NCI-H1092 treated with DMSO at 0.1 percent for 48 hours (cell line): ENCODE data around the gene C10orf62.
"Not testable (repeated sequence)": the region's sequence is repeated elsewhere in the genome, so short reads cannot be mapped to it uniquely, and the experiment has no call there.

Experiments used
- DNase-seq: peaks from one replicate; lab custom pipeline; 2025; lab: John Stamatoyannopoulos, UW

The C10orf62 gene

DNA sequence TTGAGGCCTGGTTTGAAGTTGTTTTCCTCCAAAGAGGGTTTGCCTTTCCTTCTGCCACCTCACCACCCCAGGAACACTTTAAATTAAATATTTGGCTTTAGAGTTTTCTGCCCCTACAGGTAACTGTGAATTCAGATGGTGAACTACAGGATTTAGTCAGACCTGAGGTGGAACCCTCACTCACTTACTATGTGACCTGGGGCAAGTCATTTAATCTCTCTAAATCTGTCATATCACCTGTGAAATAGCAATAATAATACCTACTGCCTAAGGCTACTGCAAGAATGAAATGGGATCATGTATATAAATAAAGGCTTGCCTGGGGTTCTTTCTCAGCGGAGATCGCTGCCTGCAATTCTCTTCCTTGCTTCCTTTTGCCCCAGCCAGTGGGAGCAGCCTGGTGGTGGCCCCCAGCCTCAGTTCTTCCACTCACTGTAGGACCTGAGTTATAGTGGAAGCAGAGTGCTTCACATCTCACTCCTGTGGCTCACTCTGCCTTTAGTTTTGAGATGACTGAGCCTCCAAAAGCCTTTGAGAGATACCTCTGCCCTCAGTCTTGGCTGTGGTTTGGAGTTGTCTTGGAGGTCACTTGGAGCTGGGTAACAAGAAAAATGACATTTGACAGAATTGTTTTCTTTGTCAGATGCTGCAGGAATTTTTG lies 23.1 kb upstream of the C10orf62 start:
- no peak for DNase-seq

DNA sequence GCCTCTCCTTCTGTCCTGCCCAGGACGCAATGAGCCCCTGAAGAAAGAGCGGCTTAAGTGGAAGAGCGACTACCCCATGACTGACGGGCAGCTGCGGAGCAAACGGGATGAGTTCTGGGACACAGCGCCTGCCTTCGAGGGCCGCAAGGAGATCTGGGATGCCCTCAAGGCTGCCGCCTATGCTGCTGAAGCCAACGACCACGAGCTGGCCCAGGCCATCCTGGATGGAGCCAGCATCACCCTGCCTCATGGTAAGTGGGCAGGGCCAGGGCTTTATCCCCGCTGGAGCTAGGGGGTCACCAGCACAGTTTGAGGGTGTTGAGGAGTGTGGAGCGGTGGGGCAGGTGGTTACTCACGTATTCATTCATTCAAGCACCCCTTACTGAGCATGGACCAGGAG lies 21.6 kb upstream of the C10orf62 start:
- no peak for DNase-seq

DNA sequence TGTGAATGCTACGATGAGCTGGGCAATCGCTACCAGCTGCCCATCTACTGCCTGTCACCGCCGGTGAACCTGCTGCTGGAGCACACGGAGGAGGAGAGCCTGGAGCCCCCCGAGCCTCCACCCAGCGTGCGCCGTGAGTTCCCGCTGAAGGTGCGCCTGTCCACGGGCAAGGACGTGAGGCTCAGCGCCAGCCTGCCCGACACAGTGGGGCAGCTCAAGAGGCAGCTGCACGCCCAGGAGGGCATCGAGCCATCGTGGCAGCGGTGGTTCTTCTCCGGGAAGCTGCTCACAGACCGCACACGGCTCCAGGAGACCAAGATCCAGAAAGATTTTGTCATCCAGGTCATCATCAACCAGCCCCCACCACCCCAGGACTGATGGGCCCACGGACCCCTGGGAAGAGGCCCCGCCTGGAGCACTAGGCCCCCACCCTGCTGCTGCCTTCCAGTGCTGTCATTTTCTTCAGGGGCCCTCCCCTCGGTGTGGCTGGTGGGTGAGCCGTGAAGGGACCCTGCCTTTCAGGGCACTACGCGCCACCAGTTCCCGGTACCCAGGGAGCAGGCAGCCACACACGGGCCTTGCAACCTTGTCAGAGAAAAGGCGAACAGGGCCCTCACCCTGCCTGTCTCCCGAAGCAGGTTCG lies 19.3 kb upstream of the C10orf62 start:
- DNase-seq, result no peak

DNA sequence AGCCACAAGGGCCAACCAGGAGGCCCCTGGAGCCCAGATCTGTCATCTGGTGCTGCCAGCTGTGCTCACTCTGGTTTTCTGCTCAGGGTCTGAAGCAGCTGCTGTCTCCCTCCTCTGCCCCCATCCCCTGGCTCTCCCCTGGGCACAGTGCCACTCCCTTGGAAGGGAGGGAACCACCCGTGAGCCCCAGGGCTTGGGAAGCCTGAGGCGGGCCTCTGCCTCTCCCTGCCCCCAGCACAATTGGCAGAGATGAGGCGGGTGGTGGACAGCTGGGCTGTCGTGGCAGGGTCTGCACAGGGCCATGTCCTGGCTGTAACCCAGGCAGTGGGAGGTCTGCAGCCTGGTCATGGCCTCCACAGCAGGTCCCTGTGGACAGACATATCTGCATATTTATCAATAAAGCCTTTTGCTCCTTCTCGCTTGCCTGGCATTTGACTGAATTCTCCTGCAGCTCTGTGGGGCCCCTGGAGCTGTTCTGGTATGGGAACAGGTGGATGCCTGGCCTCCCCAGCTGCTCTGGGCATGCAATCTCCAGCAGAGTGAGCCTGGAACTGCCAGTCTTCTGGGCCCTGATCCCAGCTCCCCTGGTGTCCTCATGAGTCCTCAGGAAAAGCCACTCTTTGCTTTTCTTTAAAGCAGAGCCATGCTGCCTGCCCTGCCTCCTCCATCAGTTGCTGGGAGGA lies 18.6 kb upstream of the C10orf62 start:
- no peak for DNase-seq

DNA sequence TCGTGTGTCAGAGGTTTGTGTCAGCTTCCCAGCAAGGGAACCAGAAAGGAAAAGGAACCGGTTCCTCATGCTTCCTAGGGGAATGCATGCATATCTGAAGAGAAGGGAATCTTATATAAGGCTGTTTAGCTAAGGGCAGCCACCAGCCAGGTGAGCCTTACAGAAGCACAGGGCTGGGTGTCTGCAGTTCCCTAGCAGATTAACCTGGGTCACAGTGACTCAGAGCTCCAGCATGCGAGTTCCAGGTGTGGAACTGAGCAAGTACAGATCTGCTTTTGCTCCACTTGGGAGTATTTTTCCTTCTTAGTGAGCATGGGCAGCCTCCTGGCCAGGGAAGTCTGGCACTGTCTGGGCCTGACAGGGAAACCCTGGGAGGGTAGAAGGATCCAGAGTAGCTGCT lies 17.9 kb upstream of the C10orf62 start:
- no peak for DNase-seq

DNA sequence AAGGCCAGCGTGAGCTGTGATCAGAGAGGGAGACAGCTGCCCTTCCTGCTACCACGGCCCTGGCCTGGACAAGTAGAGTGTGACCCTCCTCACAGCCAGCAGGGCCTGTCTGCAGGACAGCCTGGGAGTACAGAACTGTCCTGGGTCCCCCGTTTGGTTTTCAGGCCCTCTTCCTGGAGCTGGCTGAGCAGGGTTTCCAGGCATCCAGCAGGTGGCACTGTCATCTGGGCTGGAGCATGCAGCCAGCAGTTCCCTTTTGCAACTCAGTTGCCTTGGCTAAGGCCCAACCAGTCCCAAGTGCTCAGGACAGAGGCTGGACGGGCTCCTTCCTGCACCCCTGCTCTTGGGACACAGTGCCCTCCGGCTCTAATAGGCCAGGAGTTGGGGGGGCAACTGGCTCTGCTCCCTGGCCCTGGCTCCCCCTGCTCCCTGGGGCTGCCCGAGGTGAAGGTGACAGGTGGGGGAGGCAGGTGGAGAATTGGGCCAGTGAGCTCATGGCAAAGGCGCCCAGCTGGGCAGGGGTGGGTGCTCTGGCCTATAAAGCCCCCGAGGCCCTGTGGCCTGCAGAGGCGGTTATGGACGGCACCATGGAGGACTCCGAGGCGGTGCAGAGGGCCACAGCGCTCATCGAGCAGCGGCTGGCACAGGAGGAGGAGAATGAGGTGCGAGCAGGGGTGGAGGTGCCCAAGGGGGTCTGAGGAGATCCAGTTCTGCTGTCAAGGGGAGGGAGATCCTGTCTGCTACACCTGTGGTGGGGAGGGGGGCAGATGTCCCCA lies 17.1 kb upstream of the C10orf62 start, which contains the start of gene ANKRD2:
Gene ANKRD2 (plus strand): TSS at position 566 of the 776 bp plus-strand sequence. CDS start 10 bp downstream, at position 576.
- peak; percentile 30 for DNase-seq

DNA sequence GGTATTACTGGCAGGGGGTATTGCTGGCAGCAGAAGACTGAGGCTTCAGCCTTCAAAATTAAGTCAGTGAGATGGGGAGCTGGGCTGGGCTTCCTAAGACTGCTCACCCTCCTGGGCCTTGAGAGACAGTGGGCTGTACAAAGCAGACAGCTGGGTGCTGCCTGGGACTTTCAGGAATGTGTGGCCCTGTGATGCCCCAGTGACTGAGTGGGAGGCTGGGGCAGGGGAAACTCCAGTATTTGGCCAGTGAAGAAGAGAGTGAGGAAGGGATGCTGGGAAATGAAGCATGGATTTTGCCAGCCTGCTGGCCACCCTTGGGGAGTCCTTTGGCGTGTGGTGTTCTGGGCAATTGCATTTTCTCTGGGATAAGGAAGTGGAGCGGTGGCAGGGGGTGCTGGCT lies 16.5 kb upstream of the C10orf62 start:
- no peak for DNase-seq

DNA sequence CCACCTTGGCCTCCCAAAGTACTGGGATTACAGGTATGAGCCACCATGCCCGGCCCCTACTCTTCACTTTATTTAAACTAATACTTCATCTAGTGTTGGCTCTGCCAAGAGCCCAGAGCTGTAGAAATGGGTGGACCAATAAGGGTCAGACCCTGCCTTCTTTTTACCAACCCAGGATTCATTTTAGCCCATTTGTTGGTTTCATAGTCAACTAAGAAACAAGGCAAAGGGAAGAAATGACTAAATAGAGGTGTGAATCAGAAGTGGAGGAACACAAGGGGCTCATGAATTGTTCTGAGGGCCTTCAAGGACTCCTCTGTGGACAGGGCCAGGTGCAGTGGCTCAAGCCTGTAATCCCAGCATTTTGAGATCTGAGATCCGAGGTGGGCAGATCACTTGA lies 15.8 kb upstream of the C10orf62 start:
- no peak for DNase-seq

DNA sequence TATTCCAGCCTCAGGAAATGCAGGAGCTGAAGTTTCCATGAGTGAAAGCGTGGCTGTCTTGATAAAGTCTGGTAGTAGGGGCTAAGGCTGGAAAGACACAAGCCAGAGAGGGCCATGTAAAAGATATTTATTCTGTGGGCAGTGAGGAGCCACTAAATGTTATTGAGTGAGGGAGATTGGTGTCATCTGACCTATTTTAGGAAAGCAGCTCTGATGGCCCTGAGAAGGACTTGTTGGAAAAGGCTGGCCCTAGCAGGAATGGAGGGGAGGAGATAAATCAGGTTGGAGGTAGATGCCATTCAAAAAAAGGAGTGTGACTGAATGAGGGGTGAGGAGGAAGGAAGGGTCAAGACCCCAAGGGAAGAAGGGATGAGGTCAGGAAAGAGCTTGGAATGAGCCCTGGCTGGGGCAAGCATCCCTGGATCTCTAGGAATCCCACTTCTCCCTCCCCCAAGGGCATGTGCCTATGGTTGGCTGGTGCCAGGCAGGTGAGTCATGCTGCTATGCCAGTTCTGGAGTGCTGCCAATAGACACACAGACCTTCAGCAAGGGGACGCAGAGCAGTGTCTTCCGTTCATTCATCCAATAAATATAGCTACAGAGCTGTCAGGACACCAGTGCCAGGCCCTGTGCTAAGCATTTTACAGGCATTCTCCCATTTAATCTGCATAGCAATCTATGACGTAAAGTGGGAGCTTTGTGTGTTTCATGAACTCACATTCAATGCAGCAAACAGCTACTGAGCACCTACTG lies 15.0 kb upstream of the C10orf62 start:
- DNase-seq, result peak; percentile 8

DNA sequence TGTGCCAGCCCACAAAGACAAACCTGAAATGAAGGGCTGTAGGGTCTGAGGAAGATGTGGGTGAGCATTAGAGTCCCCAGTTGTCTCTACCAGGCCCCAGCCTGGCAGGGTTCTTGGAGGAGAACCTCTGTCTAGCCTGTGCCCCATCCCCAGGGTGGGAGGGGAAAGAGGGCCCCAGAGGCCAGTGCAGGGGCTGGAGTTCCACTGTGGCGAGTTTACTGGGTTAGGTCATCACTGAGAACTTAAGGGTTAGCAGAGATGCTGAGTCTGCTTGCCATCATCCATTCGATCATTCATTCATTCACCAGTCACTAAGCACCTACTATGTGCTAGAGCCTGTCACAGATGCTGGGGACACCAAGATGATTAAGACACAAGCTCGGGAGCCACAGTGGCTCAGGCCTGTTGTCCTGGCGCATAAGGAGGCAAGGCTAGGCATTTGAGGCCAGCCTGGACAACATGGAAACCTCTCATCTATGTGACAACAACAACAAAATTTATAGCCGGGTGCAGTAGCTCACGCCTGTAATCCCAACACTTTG lies 14.3 kb upstream of the C10orf62 start:
- no peak for DNase-seq

DNA sequence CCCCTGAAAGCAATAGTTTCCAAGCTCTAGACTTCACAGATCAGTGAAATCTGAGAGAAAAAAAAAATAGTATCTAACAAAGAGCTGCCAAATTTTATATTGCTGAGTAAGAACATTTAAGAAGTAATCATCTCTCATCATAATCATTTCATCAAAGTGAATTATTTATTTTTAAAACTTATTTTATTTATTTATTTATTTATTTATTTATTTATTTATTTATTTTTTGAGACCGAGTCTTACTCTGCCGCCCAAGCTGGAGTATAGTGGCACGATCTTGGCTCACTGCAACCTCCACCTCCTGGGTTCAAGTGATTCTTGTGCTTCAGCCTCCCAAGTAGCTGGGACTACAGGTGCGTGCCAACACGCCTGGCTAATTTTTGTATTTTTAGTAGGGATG lies 13.0 kb upstream of the C10orf62 start:
- not testable (repeated sequence) for DNase-seq

DNA sequence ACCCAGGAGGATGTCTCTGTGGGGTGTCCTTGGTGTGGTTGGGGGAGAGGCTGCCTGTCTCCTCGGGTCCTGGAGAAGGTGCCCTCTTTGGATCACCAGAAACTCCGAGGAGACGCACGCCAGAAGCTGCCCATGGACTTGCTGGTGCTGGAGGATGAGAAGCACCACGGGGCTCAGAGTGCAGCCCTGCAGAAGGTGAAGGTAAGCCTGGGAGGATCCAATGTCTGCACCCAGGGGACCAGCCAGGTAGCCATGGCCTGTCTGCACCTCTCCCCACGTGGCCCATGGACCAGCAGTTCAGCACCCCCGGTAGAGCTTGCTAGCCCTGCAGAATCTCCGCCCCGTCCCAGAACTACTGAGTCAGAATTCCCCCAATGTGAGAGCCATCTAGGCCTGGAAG lies 11.8 kb upstream of the C10orf62 start:
- no peak for DNase-seq

DNA sequence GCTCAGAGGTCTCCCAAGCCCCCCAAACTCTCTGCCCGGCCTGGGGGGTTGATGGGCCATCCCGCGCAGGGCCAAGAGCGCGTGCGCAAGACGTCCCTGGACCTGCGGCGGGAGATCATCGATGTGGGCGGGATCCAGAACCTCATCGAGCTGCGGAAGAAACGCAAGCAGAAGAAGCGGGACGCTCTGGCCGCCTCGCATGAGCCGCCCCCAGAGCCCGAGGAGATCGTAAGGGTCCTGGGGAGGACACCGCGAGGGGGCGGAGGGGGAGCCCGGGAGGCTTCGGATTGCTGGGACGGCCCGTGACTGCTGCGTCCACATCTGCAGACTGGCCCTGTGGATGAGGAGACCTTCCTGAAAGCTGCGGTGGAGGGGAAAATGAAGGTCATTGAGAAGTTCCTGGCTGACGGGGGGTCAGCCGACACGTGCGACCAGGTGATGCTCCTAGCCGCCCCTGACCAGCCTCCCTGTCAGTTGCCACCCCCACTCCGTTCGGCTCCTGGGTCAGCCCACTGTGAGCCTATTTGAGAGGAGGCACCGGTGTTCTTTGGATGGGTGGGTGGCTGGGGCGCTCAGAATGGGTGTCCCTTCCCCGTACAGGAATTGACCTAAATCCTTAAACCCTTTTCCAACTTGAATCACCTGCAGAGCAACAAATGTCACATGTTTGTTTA lies 11.2 kb upstream of the C10orf62 start:
- no peak for DNase-seq

DNA sequence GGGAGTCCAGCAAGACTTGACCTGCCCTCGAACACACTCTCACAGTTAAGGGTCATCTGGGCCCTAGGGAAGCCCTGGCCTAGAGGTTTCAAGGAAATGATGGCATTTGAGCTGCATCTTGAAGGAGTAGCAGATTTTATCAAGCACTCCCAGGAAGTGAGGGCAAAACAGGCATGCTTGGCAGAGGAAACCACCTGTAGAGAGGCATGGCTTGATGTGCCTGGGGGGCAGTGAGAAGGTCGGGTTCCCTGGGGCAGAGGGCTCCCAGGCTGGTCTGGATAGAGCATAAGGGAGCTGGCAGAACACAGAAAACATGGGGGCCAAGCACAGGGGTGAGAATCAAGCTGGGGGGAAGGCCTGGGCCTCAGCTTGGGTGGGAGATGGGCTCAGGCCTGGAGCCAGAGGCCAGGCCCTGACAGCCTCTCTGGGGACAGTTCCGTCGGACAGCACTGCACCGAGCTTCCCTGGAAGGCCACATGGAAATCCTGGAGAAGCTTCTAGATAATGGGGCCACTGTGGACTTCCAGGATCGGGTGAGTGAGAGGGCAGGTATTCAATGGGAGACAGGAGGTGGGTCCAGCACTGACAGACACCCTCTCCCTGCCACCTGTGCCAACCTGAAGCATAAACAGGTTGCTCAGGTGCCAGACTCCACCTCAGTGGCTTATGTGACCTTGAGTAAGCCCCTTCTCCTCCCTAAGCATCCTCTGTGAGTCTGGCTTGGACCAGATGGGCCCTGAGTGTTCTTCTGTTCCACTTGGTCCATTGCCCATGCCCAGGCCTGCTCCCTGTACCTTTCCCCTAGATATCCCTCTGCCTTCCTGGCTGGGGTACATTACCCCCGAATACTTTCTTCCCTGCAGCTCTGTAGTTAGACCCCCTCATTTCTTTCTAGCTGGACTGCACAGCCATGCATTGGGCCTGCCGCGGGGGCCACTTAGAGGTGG lies 8.8 kb upstream of the C10orf62 start:
- DNase-seq, result no peak

DNA sequence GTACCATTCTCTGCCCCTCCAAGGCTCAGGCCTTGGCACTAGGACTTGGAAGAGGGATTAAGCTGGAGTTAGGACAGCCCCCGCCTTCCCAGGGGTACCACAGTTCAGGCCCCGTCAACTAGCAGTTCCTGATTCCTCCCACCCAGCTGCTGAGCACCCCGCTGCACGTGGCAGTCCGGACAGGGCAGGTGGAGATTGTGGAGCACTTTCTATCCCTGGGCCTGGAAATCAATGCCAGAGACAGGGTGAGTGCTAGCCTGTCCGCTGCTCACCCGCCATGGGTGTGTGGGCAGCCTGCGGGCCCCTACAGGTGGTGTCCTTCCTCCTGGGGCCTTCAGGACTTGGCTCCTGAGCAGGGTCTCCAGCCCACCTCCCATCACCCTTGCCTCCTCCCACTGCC lies 7.4 kb upstream of the C10orf62 start:
- no peak for DNase-seq

DNA sequence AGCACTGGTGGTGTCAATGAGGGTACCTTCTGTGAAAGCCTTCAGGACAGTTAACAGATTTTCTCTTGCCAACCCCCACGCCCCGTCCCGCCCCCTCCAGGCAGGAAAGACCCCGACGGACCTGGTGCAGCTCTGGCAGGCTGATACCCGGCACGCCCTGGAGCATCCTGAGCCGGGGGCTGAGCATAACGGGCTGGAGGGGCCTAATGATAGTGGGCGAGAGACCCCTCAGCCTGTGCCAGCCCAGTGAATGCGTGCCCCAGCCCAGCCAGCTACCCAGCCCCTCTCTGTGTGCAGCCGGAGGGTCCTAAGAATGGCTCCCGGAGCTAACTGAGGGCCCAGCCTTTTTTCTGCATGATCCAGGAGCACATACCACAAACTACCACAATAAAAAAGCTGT lies 6.0 kb upstream of the C10orf62 start:
- no peak for DNase-seq

DNA sequence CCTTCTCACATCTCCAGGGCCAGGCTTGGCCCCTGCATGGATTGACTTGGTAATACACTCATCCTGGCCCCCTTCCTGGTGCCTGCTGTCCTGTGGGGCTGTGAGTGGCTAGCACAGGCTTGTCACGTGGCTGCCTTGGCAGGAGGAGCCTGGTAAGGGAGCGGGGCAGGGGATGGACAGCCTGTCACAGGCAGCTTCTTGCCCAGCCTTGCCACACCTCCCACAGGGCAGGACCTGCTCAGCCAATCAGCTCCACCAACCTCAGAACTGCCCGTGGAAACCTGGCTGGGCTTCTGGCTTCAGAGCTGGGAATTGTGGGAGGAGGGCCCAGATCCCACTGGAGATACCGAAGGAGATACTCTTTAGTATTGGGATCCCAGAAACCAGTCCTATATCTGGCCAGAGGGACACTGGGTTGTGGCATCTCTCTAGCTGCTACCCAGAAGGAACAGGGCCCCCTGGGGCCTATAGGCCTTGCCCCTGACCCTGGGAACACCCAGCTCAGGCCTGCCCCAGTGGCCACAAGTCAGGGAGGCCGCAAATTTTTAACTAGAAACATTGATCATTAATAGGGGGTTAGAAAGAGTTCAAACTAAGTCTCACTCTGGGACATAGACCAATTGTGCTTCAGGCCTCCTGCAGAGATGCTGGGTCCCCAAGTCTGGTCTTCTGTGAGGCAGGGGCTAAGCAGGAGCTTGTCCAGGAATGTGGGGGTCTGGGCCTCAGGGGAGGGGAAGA lies 5.3 kb upstream of the C10orf62 start, which contains the start of gene HOGA1:
Gene HOGA1 (plus strand): TSS at position 330 of the 738 bp plus-strand sequence. CDS start 315 bp downstream, at position 645.
- no peak for DNase-seq

DNA sequence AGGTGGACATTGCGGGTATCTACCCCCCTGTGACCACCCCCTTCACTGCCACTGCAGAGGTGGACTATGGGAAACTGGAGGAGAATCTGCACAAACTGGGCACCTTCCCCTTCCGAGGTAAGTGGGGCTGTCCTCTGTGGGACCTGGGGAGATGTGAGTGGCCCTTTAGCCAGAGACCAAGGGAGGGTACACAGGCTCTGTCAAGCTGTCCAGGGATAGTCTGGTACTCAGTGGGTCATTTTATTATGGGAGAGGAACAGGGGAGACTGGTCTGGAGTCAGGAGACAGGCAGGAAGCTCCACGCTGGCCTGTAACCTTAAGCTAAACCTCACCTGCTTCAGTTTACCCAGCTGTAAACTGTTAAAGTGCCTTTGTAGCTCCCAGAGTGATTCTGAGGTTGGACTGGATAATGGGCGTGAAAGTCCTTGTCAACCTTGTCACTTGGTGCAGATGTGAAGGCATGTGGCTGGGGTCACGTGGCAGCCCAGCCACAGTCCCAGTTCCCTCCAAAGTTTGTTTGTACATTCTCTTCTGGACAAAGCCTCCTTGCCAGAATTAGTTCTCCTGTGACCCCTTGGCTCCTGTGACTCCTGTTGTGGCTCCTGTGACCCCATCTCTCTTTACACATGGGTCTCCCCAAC lies 4.6 kb upstream of the C10orf62 start:
- DNase-seq, result no peak
